Measurements from ENCODE around the gene EIF6.

Gene EIF6

GRCh38 chr20:35307666-35308653, 23.4 kb upstream of the EIF6 start:
- DNase-seq (ENCODE audit: insufficient read length) (no peak), FAIRE-seq (no peak)
- TF ChIP-seq POLR2A (IDR thresholded peaks at IDR 0.05; ENCODE audit: low read depth, low read length) = no peak
- no peak for TF ChIP-seq POLR2AphosphoS5 (IDR thresholded peaks at IDR 0.05; ENCODE audit: low read depth, low read length)
- TF ChIP-seq TAF1 (IDR thresholded peaks at IDR 0.05; ENCODE audit: borderline replicate concordance, low read depth, low read length) = no peak

DNA sequence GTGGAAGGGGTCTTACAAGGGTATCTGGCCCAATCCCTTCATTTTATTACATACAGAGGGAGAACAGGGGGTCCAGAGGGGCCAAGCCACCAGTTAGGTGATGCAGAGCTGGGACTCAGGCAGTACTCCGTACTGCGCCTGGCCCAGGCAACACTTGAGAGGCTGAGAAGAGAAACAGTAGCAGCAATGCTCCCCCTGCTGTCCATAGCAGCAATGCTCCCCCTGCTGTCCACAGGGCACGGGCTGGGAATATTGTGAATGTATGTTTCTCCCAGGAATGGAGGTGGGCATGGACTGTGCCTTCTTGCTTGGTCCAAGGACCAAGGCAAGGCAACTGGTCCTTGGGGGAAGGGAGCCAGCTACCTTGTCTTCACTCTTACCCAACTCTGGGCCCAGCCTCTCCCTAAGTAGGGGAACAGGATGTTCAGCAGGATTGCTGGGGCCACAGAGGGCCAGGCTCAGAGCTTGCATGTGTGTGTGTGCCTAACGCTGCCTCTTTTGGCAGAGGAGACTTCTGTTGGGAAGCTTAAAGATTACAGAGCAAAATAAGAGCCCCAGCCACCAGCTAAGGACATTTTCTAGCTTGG, 22.5 kb upstream of the EIF6 start:
- DNase-seq (ENCODE audit: insufficient read length) (no peak), FAIRE-seq (no peak)
- TF ChIP-seq POLR2A (IDR thresholded peaks at IDR 0.05; ENCODE audit: low read depth, low read length) (no peak), POLR2AphosphoS5 (IDR thresholded peaks at IDR 0.05; ENCODE audit: low read depth, low read length) (no peak), TAF1 (IDR thresholded peaks at IDR 0.05; ENCODE audit: borderline replicate concordance, low read depth, low read length) (no peak)

DNA sequence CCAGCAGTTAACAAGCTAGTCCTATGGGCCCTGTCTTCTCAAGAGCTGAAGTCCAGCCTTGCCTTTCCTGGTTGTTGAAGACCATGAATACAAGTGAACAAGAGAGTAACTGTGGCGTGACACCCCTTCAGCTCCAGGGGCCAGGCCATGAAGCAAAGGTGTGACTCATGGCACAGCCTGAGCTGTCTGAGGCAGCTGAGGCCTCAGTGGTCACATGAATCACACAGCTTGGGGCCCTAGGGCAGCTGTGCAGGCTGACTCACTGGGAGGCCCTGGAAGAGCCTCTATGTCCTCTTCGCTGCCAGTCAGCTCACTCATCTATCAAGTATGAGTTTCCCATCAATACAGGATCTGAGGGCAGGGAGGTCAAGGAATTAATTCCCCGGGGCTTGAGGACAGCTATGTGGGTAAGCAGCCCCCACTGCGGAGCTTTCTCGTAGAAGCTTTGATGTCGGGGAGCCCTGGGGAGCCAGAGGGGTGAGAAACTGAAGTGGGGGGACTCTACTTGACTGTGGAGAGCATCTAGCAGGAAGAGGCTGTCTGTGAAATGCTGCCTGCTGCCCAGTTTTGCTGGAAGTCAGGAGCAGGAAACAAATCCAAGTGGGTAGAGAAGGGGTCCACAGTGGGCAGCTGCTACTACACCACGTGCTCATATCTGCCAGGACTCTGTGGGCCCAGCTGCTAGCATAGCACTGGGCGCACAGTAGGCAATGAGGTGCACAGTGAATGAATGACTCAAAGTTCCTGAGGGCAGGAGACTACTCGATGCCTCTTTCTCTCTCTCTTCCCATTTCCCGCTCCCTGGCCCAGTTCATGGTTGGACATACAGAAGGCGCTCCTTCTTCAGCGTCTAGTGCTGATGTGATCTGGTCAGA, 21.3 kb upstream of the EIF6 start:
- DNase-seq (ENCODE audit: insufficient read length) = no peak

GRCh38 chr20:35304956-35305355, 20.4 kb upstream of the EIF6 start:
- no peak for FAIRE-seq
- DNase-seq (ENCODE audit: insufficient read length) = no peak
- TF ChIP-seq TAF1 (IDR thresholded peaks at IDR 0.05; ENCODE audit: borderline replicate concordance, low read depth, low read length) (no peak), POLR2A (IDR thresholded peaks at IDR 0.05; ENCODE audit: low read depth, low read length) (no peak), POLR2AphosphoS5 (IDR thresholded peaks at IDR 0.05; ENCODE audit: low read depth, low read length) (no peak)

More for the DNA sequence above, 21.3 kb upstream of the EIF6 start:
- no peak for FAIRE-seq
- no peak for TF ChIP-seq TAF1 (IDR thresholded peaks at IDR 0.05; ENCODE audit: borderline replicate concordance, low read depth, low read length)
- TF ChIP-seq POLR2AphosphoS5 (IDR thresholded peaks at IDR 0.05; ENCODE audit: low read depth, low read length) = no peak
- TF ChIP-seq POLR2A (IDR thresholded peaks at IDR 0.05; ENCODE audit: low read depth, low read length) = no peak

DNA sequence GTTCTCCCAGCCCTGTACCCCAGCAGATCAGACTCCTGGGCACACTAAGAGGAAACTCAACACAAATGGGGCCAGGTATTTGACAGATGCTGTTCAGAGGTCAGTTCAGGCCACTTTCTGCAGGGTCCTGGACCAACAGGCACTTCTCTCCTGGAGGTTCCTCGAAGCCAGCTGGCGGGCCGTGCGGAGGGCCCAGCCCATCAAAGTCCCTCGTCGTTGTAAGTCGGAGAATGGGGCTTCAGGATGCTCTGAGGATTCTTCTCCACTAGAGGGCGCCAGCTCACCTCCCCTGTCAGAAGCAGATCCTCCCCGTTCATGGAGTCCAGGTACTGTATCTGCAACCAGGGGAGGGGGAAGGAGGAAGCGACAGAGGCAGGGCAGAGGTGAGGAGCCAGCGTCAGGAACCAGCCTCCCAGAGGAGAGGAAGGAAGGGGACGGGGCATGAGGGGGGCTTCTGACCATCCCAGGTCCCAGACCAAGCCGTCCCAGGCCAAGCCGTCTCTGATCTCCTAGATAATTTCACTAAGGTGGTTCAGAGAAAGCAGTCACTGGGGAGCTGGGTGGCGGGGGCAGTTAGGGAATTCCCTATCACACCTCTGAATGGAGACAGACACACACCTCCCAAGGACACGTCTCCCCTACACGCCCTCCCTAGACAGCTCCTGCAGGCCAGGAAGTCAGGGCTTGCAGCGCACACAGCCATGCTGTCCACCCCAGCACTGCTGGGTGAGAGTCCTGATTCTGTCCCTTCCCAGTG, 19.3 kb upstream of the EIF6 start:
- FAIRE-seq = peak; percentile 66
- TF ChIP-seq POLR2A (IDR thresholded peaks at IDR 0.05; ENCODE audit: low read depth, low read length) = no peak
- TF ChIP-seq TAF1 (IDR thresholded peaks at IDR 0.05; ENCODE audit: borderline replicate concordance, low read depth, low read length) = no peak
- TF ChIP-seq POLR2AphosphoS5 (IDR thresholded peaks at IDR 0.05; ENCODE audit: low read depth, low read length) = no peak
- peak; percentile 73 for DNase-seq (ENCODE audit: insufficient read length)

GRCh38 chr20:35303382-35303734, 18.8 kb upstream of the EIF6 start:
- no peak for DNase-seq (ENCODE audit: insufficient read length)
- FAIRE-seq = no peak
- TF ChIP-seq POLR2A (IDR thresholded peaks at IDR 0.05; ENCODE audit: low read depth, low read length) = no peak
- TF ChIP-seq POLR2AphosphoS5 (IDR thresholded peaks at IDR 0.05; ENCODE audit: low read depth, low read length) = no peak

- TF ChIP-seq TAF1 (IDR thresholded peaks at IDR 0.05; ENCODE audit: borderline replicate concordance, low read depth, low read length) (no peak), POLR2AphosphoS5 (IDR thresholded peaks at IDR 0.05; ENCODE audit: low read depth, low read length) (no peak), POLR2A (IDR thresholded peaks at IDR 0.05; ENCODE audit: low read depth, low read length) (no peak)
- DNase-seq (ENCODE audit: insufficient read length) (no peak), FAIRE-seq (no peak)
These were observed 18.1 kb upstream of the EIF6 start for GRCh38 chr20:35302421-35303335.

GRCh38 chr20:35301426-35301825, 16.9 kb upstream of the EIF6 start:
- DNase-seq (ENCODE audit: insufficient read length) = no peak
- FAIRE-seq = no peak
- no peak for TF ChIP-seq POLR2A (IDR thresholded peaks at IDR 0.05; ENCODE audit: low read depth, low read length)
- no peak for TF ChIP-seq TAF1 (IDR thresholded peaks at IDR 0.05; ENCODE audit: borderline replicate concordance, low read depth, low read length)
- TF ChIP-seq POLR2AphosphoS5 (IDR thresholded peaks at IDR 0.05; ENCODE audit: low read depth, low read length) = no peak

DNA sequence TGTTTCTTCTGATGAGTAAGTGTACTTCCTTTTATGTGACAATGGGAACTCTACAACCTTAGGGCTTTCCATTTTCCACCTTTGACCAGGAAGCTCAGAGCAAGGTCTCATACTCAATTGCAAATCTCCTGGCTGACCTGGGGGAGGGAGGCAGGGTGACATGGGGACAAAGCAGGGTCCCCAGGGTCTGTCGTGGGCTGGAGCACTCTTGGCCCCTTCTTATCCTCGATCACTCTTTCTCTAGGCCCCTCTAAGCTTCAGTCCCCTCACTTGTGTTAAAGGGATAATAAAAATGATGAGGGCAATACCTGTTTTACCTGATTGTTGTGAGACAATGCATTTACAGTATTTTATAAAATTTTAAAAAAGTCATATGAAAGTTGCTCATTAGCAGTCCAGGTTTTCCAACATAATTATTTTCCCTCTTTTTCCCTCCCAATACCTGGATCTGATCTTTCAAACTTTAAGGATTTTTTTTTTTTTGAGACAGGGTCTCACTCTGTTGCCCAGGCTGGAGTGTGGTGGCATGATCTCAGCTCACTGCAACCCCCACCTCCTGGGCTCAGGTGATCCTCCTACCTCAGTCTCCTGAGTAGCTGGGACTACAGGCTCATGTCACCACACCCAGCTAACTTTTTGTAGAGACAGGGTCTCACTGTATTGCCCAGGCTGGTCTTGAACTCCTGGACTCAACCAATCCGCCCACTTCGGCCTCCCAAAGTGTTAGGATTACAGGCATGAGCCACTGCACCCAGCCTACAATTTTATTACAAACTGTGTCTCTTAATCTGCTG, 16.1 kb upstream of the EIF6 start:
- no peak for FAIRE-seq
- no peak for DNase-seq (ENCODE audit: insufficient read length)
- TF ChIP-seq POLR2AphosphoS5 (IDR thresholded peaks at IDR 0.05; ENCODE audit: low read depth, low read length) (no peak), POLR2A (IDR thresholded peaks at IDR 0.05; ENCODE audit: low read depth, low read length) (no peak)

Data from GM12892 (cell line).